Measurements from ENCODE around the gene PRRC2C. TPM values are rescaled to one million over a fixed set of nuclear protein-coding genes. Genes with fewer than 3 reads are reported as not detected.

PRRC2C gene
- total and polyA plus RNA-seq, 7 donors, result 12.7 to 71.4 (median 50.8) TPM

GRCh38 chr1:171470726-171471125 lies 14.6 kb upstream of the PRRC2C start:
- intact Hi-C loops (cut with DNase I), result no loop called here
- 76 to 80% (median 77%) methylated on average over 1 of the region's 1 CpG for WGBS, 3 donors
- TF ChIP-seq CTCF (IDR thresholded peaks at IDR 0.05), result no peak
- Histone ChIP-seq H3K27me3 (ENCODE audit: insufficient read depth in 3 of 3, low read length in 2 of 3) (no peaks in the 10 kb centered on the region), H3K4me3 (no peak overlapping the region), H3K4me1 (no peaks in the 10 kb centered on the region), H3K9me3 (no peaks in the 10 kb centered on the region), H3K36me3 (ENCODE audit: insufficient read depth in 1 of 2, low read depth in 1 of 2) (no peaks in the 10 kb centered on the region), H3K27ac (no peak overlapping the region)
- no peak for ATAC-seq
- DNase-seq, result no peak

GRCh38 chr1:171472183-171472647 lies 13.1 kb upstream of the PRRC2C start:
- TF ChIP-seq CTCF (IDR thresholded peaks at IDR 0.05), result no peak
- Histone ChIP-seq H3K4me3 (no peak overlapping the region), H3K4me1 (no peaks in the 10 kb centered on the region), H3K9me3 (no peaks in the 10 kb centered on the region), H3K36me3 (ENCODE audit: insufficient read depth in 1 of 2, low read depth in 1 of 2) (no peaks in the 10 kb centered on the region), H3K27me3 (ENCODE audit: insufficient read depth in 3 of 3, low read length in 2 of 3) (no peaks in the 10 kb centered on the region), H3K27ac (no peak overlapping the region)
- no peak for DNase-seq
- 89 to 94% (median 90%) methylated on average over 7 of the region's 7 CpGs for WGBS, 3 donors
- no peak for ATAC-seq
- intact Hi-C loops (cut with DNase I), result no loop called here

- no peaks in the 10 kb centered on the region for H3K9me3 ChIP-seq
- H3K27me3 ChIP-seq (ENCODE audit: insufficient read depth in 3 of 3, low read length in 2 of 3), result no peaks in the 10 kb centered on the region
- H3K4me1 ChIP-seq, result no peaks in the 10 kb centered on the region
- DNase-seq (no peak), ATAC-seq (no peak)
- H3K36me3 ChIP-seq (ENCODE audit: insufficient read depth in 1 of 2, low read depth in 1 of 2), result no peaks in the 10 kb centered on the region
- TF ChIP-seq CTCF (IDR thresholded peaks at IDR 0.05), result no peak
- WGBS, 3 donors, result 84 to 95% (median 90%) methylated on average over 1 of the region's 1 CpG
- H3K27ac ChIP-seq, result no peak overlapping the region
- intact Hi-C loops (cut with DNase I), result no loop called here
- H3K4me3 ChIP-seq, result no peak overlapping the region
Observed at GRCh38 chr1:171476829-171477228, 8.5 kb upstream of the PRRC2C start.

- intact Hi-C loops (cut with DNase I), result no loop called here
- TF ChIP-seq CTCF (IDR thresholded peaks at IDR 0.05), result no peak
- ATAC-seq (no peak), DNase-seq (no peak)
- Histone ChIP-seq H3K4me1 (no peaks in the 10 kb centered on the region), H3K9me3 (no peaks in the 10 kb centered on the region), H3K4me3 (no peak overlapping the region), H3K36me3 (ENCODE audit: insufficient read depth in 1 of 2, low read depth in 1 of 2) (no peaks in the 10 kb centered on the region), H3K27ac (no peak overlapping the region), H3K27me3 (ENCODE audit: insufficient read depth in 3 of 3, low read length in 2 of 3) (no peaks in the 10 kb centered on the region)
- WGBS, 3 donors, result 87 to 93% (median 92%) methylated on average over 1 of the region's 1 CpG
Observed at GRCh38 chr1:171477804-171478203, 7.5 kb upstream of the PRRC2C start.

GRCh38 chr1:171480035-171480434 lies 5.3 kb upstream of the PRRC2C start:
- intact Hi-C loops (cut with DNase I), result no loop called here
- no peak for TF ChIP-seq CTCF (IDR thresholded peaks at IDR 0.05)
- Histone ChIP-seq H3K9me3 (no peaks in the 10 kb centered on the region), H3K4me3 (no peak overlapping the region), H3K27ac (no peak overlapping the region), H3K27me3 (ENCODE audit: insufficient read depth in 3 of 3, low read length in 2 of 3) (no peaks in the 10 kb centered on the region), H3K4me1 (peaks cover 2% of the 10 kb centered on the region), H3K36me3 (ENCODE audit: insufficient read depth in 1 of 2, low read depth in 1 of 2) (no peaks in the 10 kb centered on the region)
- WGBS, 3 donors, result 75 to 80% (median 80%) methylated on average over 2 of the region's 2 CpGs
- ATAC-seq (no peak), DNase-seq (no peak)

Data from psoas muscle (tissue), 8 donors.